ENCODE measurements around the gene MAPT.

DNA sequence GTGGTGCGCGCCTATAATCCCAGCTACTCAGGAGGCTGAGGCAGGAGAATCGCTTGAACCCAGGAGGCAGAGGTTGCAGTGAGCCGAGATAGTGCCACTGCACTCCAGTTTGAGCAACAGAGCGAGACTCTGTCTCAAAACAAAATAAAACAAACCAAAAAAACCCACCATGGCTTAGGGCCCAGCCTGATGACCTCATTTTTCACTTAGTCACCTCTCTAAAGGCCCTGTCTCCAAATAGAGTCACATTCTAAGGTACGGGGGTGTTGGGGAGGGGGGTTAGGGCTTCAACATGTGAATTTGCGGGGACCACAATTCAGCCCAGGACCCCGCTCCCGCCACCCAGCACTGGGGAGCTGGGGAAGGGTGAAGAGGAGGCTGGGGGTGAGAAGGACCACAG, 103.3 kb downstream of the MAPT start:
- TF ChIP-seq, protein P1, sequence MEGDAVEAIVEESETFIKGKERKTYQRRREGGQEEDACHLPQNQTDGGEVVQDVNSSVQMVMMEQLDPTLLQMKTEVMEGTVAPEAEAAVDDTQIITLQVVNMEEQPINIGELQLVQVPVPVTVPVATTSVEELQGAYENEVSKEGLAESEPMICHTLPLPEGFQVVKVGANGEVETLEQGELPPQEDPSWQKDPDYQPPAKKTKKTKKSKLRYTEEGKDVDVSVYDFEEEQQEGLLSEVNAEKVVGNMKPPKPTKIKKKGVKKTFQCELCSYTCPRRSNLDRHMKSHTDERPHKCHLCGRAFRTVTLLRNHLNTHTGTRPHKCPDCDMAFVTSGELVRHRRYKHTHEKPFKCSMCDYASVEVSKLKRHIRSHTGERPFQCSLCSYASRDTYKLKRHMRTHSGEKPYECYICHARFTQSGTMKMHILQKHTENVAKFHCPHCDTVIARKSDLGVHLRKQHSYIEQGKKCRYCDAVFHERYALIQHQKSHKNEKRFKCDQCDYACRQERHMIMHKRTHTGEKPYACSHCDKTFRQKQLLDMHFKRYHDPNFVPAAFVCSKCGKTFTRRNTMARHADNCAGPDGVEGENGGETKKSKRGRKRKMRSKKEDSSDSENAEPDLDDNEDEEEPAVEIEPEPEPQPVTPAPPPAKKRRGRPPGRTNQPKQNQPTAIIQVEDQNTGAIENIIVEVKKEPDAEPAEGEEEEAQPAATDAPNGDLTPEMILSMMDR (IDR thresholded peaks at IDR 0.05) = no peak
- TF ChIP-seq EZH2 (IDR thresholded peaks at IDR 0.05) = no peak
